ENCODE measurements around the gene DLGAP1. TPM values are rescaled to one million over a fixed set of nuclear protein-coding genes. Genes with fewer than 3 reads are reported as not detected.

Gene DLGAP1
- total and polyA plus RNA-seq, 2 of the 13 experiments (the other 11 are each of a cell fraction or from before 2014, with no cell fraction given), result 0.01 TPM; not detected in 1

- no peaks in the 10 kb centered on the region for H3K79me2 ChIP-seq (ENCODE audit: insufficient read depth, low read length)
- no peaks in the 10 kb centered on the region for H3K9me3 ChIP-seq (ENCODE audit: low read length)
- peaks cover 0 to 8% of the 10 kb centered on the region in 2 experiments; a peak in 1 of 5 replicates for H3K27me3 ChIP-seq (ENCODE audit: control insufficient read depth in 1 of 2, insufficient read depth in 2 of 2, low read length in 2 of 2)
- H4K20me1 ChIP-seq (ENCODE audit: insufficient read depth, low read length), result no peaks in the 10 kb centered on the region
- ATAC-seq (no peak), DNase-seq (ENCODE audit: low spot score) (no peak), FAIRE-seq (no peak)
- H3K4me2 ChIP-seq (ENCODE audit: low read depth, low read length), result no peak overlapping the region
- ChIA-PET POLR2A (no interaction called here), CTCF (ENCODE audit: low intra/inter-chr PET ratio, low total read pairs) (no interaction called here)
- no peak overlapping the region for H3K27ac ChIP-seq (ENCODE audit: extremely low read length, insufficient read depth, low read length)
- no peaks in the 10 kb centered on the region for H3K36me3 ChIP-seq (replicated peaks in 1 of 2; ENCODE audit: control insufficient read depth in 1 of 2, insufficient read depth in 2 of 2, low read length in 2 of 2)
- TF ChIP-seq NR0B2 (CRISPR knock-in tag; IDR thresholded peaks at IDR 0.05), result no peak
- TF ChIP-seq NFYB (CRISPR knock-in tag; IDR thresholded peaks at IDR 0.05), result no peak
- TF ChIP-seq ZNF205 (CRISPR knock-in tag; IDR thresholded peaks at IDR 0.05), result no peak
- TF ChIP-seq AKNA (CRISPR knock-in tag; IDR thresholded peaks at IDR 0.05; ENCODE audit: borderline replicate concordance), result no peak
- TF ChIP-seq DZIP1 (CRISPR knock-in tag; IDR thresholded peaks at IDR 0.05), result no peak
- no peak for TF ChIP-seq ZIK1 (CRISPR knock-in tag; IDR thresholded peaks at IDR 0.05; ENCODE audit: borderline replicate concordance, low read depth)
- no peak for TF ChIP-seq AGO2 (optimal IDR thresholded peaks at IDR 0.05; ENCODE audit: low read depth, low read length)
- TF ChIP-seq CREB3 (CRISPR knock-in tag; IDR thresholded peaks at IDR 0.05), result no peak
- no peak for TF ChIP-seq ZNF317 (CRISPR knock-in tag; IDR thresholded peaks at IDR 0.05)
- TF ChIP-seq LCORL (IDR thresholded peaks at IDR 0.05), result no peak
- no peak for TF ChIP-seq LCORL (CRISPR knock-in tag; IDR thresholded peaks at IDR 0.05)
- TF ChIP-seq ZNF446 (CRISPR knock-in tag; IDR thresholded peaks at IDR 0.05), result no peak
- TF ChIP-seq ARHGAP35 (CRISPR knock-in tag; IDR thresholded peaks at IDR 0.05; ENCODE audit: borderline replicate concordance), result no peak
- no peak for TF ChIP-seq ZNF629 (CRISPR knock-in tag; conservative IDR thresholded peaks at IDR 0.05)
- no peak for TF ChIP-seq CC2D1A (CRISPR knock-in tag; IDR thresholded peaks at IDR 0.05)
- no peaks in the 10 kb centered on the region for H3K4me1 ChIP-seq (ENCODE audit: insufficient read depth, low read length)
- in situ Hi-C loops (cut with HindIII; ENCODE audit: extremely low pct_ligation_motif_present, low pct_unique_long_range_greater_than_20kb) (no loop called here), intact Hi-C loops (cut with micrococcal nuclease; ENCODE audit: unreplicated experiment) (loop anchor here (10.0 kb wide), 1 partner anchor 378 kb away; no protein-coding TSS in a partner anchor)
- H2AFZ ChIP-seq (ENCODE audit: low read length), result peak overlapping the region; percentile 15
- no peak overlapping the region for H3K4me3 ChIP-seq (replicated peaks in 1 of 3; ENCODE audit: insufficient read depth in 1 of 3, low read depth in 2 of 3, low read length in 3 of 3)
- no peak overlapping the region for H3K9ac ChIP-seq (ENCODE audit: insufficient read depth, low read depth, low read length)
- WGBS (ENCODE audit: low lambda C conversion rate), result 13% methylated on average over 4 of the region's 4 CpGs
- BruUV-seq (replicated peaks), result no TSS peak
Observed at GRCh38 chr18:4016391-4017049, 438.6 kb downstream of the DLGAP1 start.

Data from HepG2 (cell line).